Natural killer cell (primary cell): ENCODE results near the gene IREB2. TPM values are rescaled to one million over a fixed set of nuclear protein-coding genes. Genes with fewer than 3 reads are reported as not detected.
A peak's percentile ranks its signal among the peaks of the same experiment; 100 is the strongest.

Experiments used
- ATAC-seq, 3 donors: fragments of 150-1000 bp in 2 of 3; fragments of 200-7000 bp in 1 of 3; cut with Tn5 transposase; 1 replicate in 1 of 3; 2 replicates in 2 of 3; pipeline ENCODE4 v1.10.0; 2021; ENCODE audit warnings: mild to moderate bottlenecking in 2 of 3, moderate library complexity in 2 of 3
- DNase-seq, 2 donors: peaks; one replicate each; pipeline versions ENCODE4 v3.0.0 to v3.0.0-alpha.2; 2013 to 2021; ENCODE audit warnings: mixed read lengths in 1 of 2
- H3K27ac ChIP-seq: one replicate; pipeline ENCODE4 v1.5.1; 2013; ENCODE audit warnings: mild to moderate bottlenecking, low read length
- H3K27me3 ChIP-seq: one replicate; pipeline ENCODE4 v1.6.1; 2013; ENCODE audit warnings: low read length; ENCODE audit not compliant: control insufficient read depth, insufficient read depth
- H3K36me3 ChIP-seq: one replicate; pipeline ENCODE4 v1.6.1; 2013; ENCODE audit warnings: low read length; ENCODE audit not compliant: control insufficient read depth, insufficient read depth
- H3K4me1 ChIP-seq: one replicate; pipeline ENCODE4 v1.6.1; 2013; ENCODE audit warnings: low read length; ENCODE audit not compliant: control insufficient read depth, insufficient read depth
- H3K4me3 ChIP-seq: one replicate; pipeline ENCODE4 v1.5.1; 2013; ENCODE audit warnings: low read length
- H3K9me3 ChIP-seq: one replicate; pipeline ENCODE4 v1.6.1; 2013; ENCODE audit warnings: low read length; ENCODE audit not compliant: control insufficient read depth, insufficient read depth
- H3K27ac Mint-ChIP-seq, 2 donors: one replicate each; pipeline ENCODE4 v1.8.0; 2022; ENCODE audit warnings: mild to moderate bottlenecking in 2 of 2, mixed read lengths in 2 of 2, moderate library complexity in 1 of 2
- H3K27me3 Mint-ChIP-seq, 2 donors: one replicate each; pipeline ENCODE4 v1.8.0; 2022; ENCODE audit warnings: low read depth in 2 of 2, mixed read lengths in 2 of 2
- H3K36me3 Mint-ChIP-seq: one replicate; pipeline ENCODE4 v1.8.0; 2022; ENCODE audit warnings: mixed read lengths
- H3K4me1 Mint-ChIP-seq, 2 donors: one replicate each; pipeline ENCODE4 v1.8.0; 2022; ENCODE audit warnings: mixed read lengths in 2 of 2
- H3K4me3 Mint-ChIP-seq: one replicate; pipeline ENCODE4 v1.8.0; 2022; ENCODE audit warnings: mild to moderate bottlenecking, moderate library complexity, mixed read lengths
- H3K9me3 Mint-ChIP-seq, 2 donors: one replicate each; pipeline ENCODE4 v1.8.0; 2022; ENCODE audit warnings: mixed read lengths in 2 of 2
- WGBS: methylation state at CpG from one replicate; pipeline ENCODE4 v1.1.7; 2013; ENCODE audit warnings: missing lambda C conversion rate; ENCODE audit not compliant: insufficient coverage; 5-methylcytosine and 5-hydroxymethylcytosine counted together
- intact Hi-C: fragments of 100-400 bp; cut with micrococcal nuclease; formaldehyde crosslinking; loops from one replicate; pipeline ENCODE4 v1.14.2; 2022
- total RNA-seq, 4 donors: library from RNA; stranded (reverse); fragments of 120-200 nt in 1 of 4; gene quantifications; one replicate each; pipeline versions ENCODE4 v1.2.3 to v1.2.4, GENCODE V29; 2013 to 2022
- TF ChIP-seq, protein P1 (sequence below): fragments of 200-600 bp; IDR thresholded peaks from one replicate; pipeline ENCODE4 v1.8.0; 2022; ENCODE audit warnings: antibody characterized with exemption

IREB2 gene
- total RNA-seq, 3 donors from 2014 or later (not counting 1 experiment from before 2014, with no cell fraction given): 84.9 to 121 (median 99.0) TPM

DNA sequence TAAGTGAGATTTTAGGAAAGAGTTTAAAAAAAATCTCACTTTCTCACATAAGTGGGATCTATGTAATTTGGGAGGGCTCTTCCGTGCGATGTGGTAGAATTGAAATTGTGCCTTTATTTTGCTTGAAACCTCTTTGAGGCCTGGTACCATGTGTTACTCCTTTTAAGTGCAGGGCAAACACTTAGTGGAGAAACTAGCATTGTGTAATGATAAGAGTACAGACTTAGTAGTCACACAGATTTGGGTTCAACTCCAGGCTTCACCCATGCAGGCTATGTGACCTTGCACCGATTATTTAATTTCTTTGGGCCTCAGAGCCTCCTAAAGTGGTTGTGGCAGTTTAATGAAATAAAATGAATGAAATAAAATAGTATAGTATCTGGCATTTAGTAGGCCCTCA is 104.6 kb downstream of the IREB2 start:
- DNase-seq: no peak
- peaks cover 16% of the 10 kb centered on the region for H3K4me1 ChIP-seq
- H3K27ac Mint-ChIP-seq: peak overlapping the region; percentile 89 to 92
- peaks cover 10% of the 10 kb centered on the region for H3K36me3 Mint-ChIP-seq
- 98% methylated on average over 3 of the region's 3 CpGs for WGBS
- TF ChIP-seq, protein P1, sequence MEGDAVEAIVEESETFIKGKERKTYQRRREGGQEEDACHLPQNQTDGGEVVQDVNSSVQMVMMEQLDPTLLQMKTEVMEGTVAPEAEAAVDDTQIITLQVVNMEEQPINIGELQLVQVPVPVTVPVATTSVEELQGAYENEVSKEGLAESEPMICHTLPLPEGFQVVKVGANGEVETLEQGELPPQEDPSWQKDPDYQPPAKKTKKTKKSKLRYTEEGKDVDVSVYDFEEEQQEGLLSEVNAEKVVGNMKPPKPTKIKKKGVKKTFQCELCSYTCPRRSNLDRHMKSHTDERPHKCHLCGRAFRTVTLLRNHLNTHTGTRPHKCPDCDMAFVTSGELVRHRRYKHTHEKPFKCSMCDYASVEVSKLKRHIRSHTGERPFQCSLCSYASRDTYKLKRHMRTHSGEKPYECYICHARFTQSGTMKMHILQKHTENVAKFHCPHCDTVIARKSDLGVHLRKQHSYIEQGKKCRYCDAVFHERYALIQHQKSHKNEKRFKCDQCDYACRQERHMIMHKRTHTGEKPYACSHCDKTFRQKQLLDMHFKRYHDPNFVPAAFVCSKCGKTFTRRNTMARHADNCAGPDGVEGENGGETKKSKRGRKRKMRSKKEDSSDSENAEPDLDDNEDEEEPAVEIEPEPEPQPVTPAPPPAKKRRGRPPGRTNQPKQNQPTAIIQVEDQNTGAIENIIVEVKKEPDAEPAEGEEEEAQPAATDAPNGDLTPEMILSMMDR: no peak
- H3K9me3 ChIP-seq: no peaks in the 10 kb centered on the region
- no peak for ATAC-seq
- no peak overlapping the region for H3K27ac ChIP-seq
- peaks cover 43% of the 10 kb centered on the region for H3K36me3 ChIP-seq
- no peaks in the 10 kb centered on the region for H3K27me3 Mint-ChIP-seq
- peak overlapping the region; percentile 92 for H3K4me3 Mint-ChIP-seq
- peaks cover 32 to 33% of the 10 kb centered on the region in 2 donors for H3K4me1 Mint-ChIP-seq
- no peaks in the 10 kb centered on the region for H3K9me3 Mint-ChIP-seq
- intact Hi-C loops: no loop called here
- H3K27me3 ChIP-seq: no peaks in the 10 kb centered on the region
- H3K4me3 ChIP-seq: no peak overlapping the region

DNA sequence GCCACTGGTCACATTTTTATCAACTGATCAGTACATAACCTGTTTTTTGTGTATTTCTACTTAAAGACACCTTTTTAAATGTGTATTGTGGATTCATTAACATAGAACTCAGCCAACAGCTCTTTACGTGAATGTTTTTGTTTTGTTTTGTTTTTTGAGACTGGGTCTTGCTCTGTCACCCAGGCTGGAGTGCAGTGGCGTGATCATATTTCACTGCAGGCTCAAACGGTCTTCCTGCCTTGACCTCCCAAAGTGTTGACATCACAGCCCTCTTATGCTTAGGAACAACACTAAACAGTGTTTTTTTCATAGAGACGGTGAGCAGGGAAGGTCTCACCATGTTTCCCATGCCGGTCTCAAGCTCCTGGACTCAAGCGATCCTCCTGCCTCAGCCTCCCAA is 112.2 kb downstream of the IREB2 start:
- Mint-ChIP-seq H3K36me3 (peaks cover 20% of the 10 kb centered on the region), H3K4me1 (no peaks in the 10 kb centered on the region), H3K27me3 (no peaks in the 10 kb centered on the region), H3K27ac (no peak overlapping the region), H3K4me3 (no peak overlapping the region), H3K9me3 (no peaks in the 10 kb centered on the region)
- TF ChIP-seq, protein P1: no peak
- no peak for ATAC-seq
- H3K36me3 ChIP-seq: peaks cover 54% of the 10 kb centered on the region
- no peak overlapping the region for H3K27ac ChIP-seq
- no peak overlapping the region for H3K4me3 ChIP-seq
- no peak for DNase-seq
- WGBS: 92% methylated on average over 6 of the region's 6 CpGs
- no peaks in the 10 kb centered on the region for H3K27me3 ChIP-seq
- intact Hi-C loops: no loop called here
- H3K4me1 ChIP-seq: no peaks in the 10 kb centered on the region
- H3K9me3 ChIP-seq: no peaks in the 10 kb centered on the region

DNA sequence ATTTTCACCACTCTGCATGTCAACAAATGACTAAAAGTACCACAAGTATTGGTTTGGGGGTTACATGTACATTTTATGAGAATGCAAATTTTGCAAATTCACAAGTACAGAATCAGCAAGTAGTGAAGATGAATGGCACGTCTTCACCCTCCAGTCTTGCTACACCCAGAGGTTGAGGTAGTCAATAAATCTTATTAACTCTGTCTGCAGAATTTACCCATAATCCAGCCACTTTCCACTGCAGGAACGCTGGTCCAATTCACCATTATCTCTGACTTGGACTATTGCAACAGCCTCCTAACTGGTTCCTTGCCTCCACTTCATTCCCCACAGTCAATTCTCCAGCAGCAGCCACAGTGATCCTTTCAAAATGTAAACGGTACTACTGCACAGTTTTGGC is 112.8 kb downstream of the IREB2 start:
- peaks cover 20% of the 10 kb centered on the region for H3K36me3 Mint-ChIP-seq
- DNase-seq: no peak
- H3K27ac Mint-ChIP-seq: peak overlapping the region in 1 of 2 donors; percentile 16
- H3K27me3 ChIP-seq: no peaks in the 10 kb centered on the region
- no peak overlapping the region for H3K27ac ChIP-seq
- H3K36me3 ChIP-seq: peaks cover 47% of the 10 kb centered on the region
- TF ChIP-seq, protein P1: no peak
- H3K4me1 ChIP-seq: no peaks in the 10 kb centered on the region
- no peaks in the 10 kb centered on the region for H3K9me3 ChIP-seq
- no peak for ATAC-seq
- intact Hi-C loops: no loop called here
- H3K9me3 Mint-ChIP-seq: no peaks in the 10 kb centered on the region
- 91% methylated on average over 3 of the region's 3 CpGs for WGBS
- H3K27me3 Mint-ChIP-seq: no peaks in the 10 kb centered on the region
- H3K4me3 Mint-ChIP-seq: no peak overlapping the region
- H3K4me3 ChIP-seq: no peak overlapping the region
- H3K4me1 Mint-ChIP-seq: no peaks in the 10 kb centered on the region

Other genes with a start within 250 kb of the IREB2 start
- under 1 TPM in 1 of 3 donors, not detected in 2; 0.07 TPM for gene ACSBG1, start 203.7 kb upstream of the IREB2 start, total RNA-seq
- 10 to 100 TPM; 23.2 to 28.8 (median 26.3) TPM for gene DNAJA4, start 173.7 kb upstream of the IREB2 start, total RNA-seq
- 10 to 100 TPM; 20.7 to 24.9 (median 21.4) TPM for gene SKIC8, start 138.6 kb upstream of the IREB2 start, total RNA-seq
- gene CRABP1, start 97.9 kb upstream of the IREB2 start, total RNA-seq: not detected
- under 1 TPM in 1 of 3 donors, not detected in 2; 0.32 TPM for gene HYKK, start 69.4 kb downstream of the IREB2 start, total RNA-seq
- gene PSMA4, start 102.2 kb downstream of the IREB2 start, total RNA-seq: 100 to 1,000 TPM in 1 of 3 donors, 10 to 100 TPM in 2; 94.6 to 124 (median 96.4) TPM
- gene CHRNA5, start 127.3 kb downstream of the IREB2 start, total RNA-seq: under 1 TPM; 0.23 to 0.45 (median 0.42) TPM
- gene CHRNA3, start 182.8 kb downstream of the IREB2 start, total RNA-seq: not detected
- gene CHRNB4, start 203.0 kb downstream of the IREB2 start, total RNA-seq: not detected